Pancreas (tissue), 10 donors: Measurements from ENCODE around the gene UQCC2. TPM values are rescaled to one million over a fixed set of nuclear protein-coding genes. Genes with fewer than 3 reads are reported as not detected.

Experiments
- ATAC-seq, 4 donors: fragments of 200-7000 bp; cut with Tn5 transposase; one replicate each; pipeline versions ENCODE4 v1.8.0 to v1.9.1; 2020; ENCODE audit warnings: mild to moderate bottlenecking in 4 of 4, moderate library complexity in 4 of 4
- DNase-seq, 6 donors: peaks; one replicate each; pipeline ENCODE4 v3.0.0-alpha.2; 2020
- FAIRE-seq: peaks from 2 replicates; lab custom pipeline; 2012; peaks lifted over from hg19 to GRCh38; lab: Jason Lieb, UNC
- H3K27ac ChIP-seq, 4 donors: fragments of 200-600 bp; sonication (generic); 1 replicate in 3 of 4; 2 replicates in 1 of 4; pipeline versions ENCODE4 v1.5.0 to v1.8.0; 2020
- H3K27me3 ChIP-seq, 4 donors: fragments of 200-600 bp; one replicate each; pipeline ENCODE4 v1.8.0; 2021
- H3K36me3 ChIP-seq, 3 donors: fragments of 200-600 bp; sonication (generic) in 1 of 3; one replicate each; pipeline versions ENCODE4 v1.5.0 to v1.8.0; 2020 to 2021
- H3K4me1 ChIP-seq, 3 donors: fragments of 200-600 bp; one replicate each; pipeline ENCODE4 v1.8.0; 2021
- H3K4me3 ChIP-seq, 4 donors: fragments of 200-600 bp; sonication (generic) in 2 of 4; one replicate each; pipeline versions ENCODE4 v1.5.0 to v1.8.0; 2020 to 2021
- H3K9me3 ChIP-seq, 4 donors: fragments of 200-600 bp; one replicate each; pipeline ENCODE4 v1.8.0; 2021
- CTCF ChIP-seq, 4 donors: fragments of 200-600 bp; sonication (generic) in 3 of 4; IDR thresholded peaks; one replicate each; pipeline versions ENCODE4 v1.5.0 to v1.8.0; 2021; ENCODE audit warnings: antibody characterized with exemption in 4 of 4
- WGBS, 2 donors: extraction: QIAGEN DNeasy Blood & Tissue Kit; methylation state at CpG; one replicate each; pipeline ENCODE4 v1.1.7; 2013; 5-methylcytosine and 5-hydroxymethylcytosine counted together
- intact Hi-C, 3 donors: fragments of 100-400 bp; cut with DNase I; formaldehyde crosslinking; loops; one replicate each; pipeline versions ENCODE4 v1.11.1 to v1.14.2; 2022
- polyA plus RNA-seq, 2 donors: library from polyadenylated mRNA; stranded (reverse); fragments of 200-250 nt; gene quantifications; one replicate each; pipeline ENCODE4 v1.2.3, GENCODE V29; 2013
- total RNA-seq, 6 donors: library from RNA; stranded (reverse); fragmentation: NEBNext Ultra II Directional in 4 of 6; extraction: Animal tissue kit (Norgen Biotek cat#: 25700) in 4 of 6; gene quantifications; one replicate each; pipeline versions ENCODE4 v1.2.1 to v1.2.4, GENCODE V29; 2021 to 2023
- donor health status: healthy with polysubstance abuse.
- donor health status: DM: no; HTN: no; CAD: no; lungs with moderate emphysema.
- donor health status: DM: no; HTN: no; CAD: no.
- donor health status: control.
- donor health status: control.
- donor health status: Bipolar disorder and iron deficiency.
- donor health status: DM: yes; HTN: yes; CAD: no.
- donor health status: DM: no; HTN: no; CAD: no.
- donor health status: DM: no; HTN: no; CAD: no.
- donor health status: DM: yes; HTN: yes; CAD: no.

UQCC2 gene
- total and polyA plus RNA-seq, 8 donors, result 13.9 to 58.9 (median 28.6) TPM

DNA sequence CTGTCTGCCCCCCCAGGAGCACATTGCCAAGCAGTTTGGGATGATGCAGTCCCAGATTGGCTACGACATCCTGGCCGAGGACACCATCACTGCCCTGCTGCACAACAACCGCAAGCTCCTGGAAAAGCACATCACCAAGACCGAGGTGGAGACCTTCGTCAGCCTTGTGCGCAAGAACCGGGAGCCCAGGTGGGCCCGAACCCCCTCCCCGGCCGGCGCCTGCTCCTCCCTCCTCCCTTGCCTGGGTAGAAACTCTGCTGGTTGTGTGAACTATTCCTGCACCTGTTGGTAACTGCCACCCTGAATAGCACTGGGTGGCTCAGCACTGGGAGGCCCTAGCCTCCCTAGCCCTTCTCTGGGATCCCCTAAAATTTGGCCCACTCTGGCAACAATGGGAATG is 43.7 kb downstream of the UQCC2 start:
- Histone ChIP-seq H3K4me1 (no peaks in the 10 kb centered on the region), H3K36me3 (peaks cover 0 to 21% (median 4%) of the 10 kb centered on the region in 3 donors)
- FAIRE-seq, result no peak

DNA sequence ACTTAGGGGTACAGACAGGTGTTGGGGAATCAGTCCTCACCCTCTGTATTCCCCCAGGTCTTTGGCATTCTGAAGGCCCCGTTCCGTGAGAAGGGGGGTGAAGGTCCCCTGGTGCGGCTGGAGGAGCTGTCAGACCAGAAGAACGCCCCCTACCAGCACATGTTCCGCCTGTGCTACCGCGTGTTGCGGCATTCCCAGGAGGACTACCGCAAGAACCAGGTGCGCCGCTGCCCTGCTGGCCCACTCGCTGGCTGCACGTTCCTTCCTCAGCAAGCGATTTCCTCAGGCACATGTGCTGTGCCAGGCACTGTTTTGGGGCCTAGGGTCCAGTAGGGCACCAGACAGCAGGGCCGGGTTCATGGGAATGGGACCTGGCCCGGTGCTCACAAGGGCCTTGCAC is 44.4 kb downstream of the UQCC2 start:
- H3K27ac ChIP-seq, result no peak overlapping the region
- DNase-seq (peak in 1 of 6 donors; percentile 48), ATAC-seq (no peak), FAIRE-seq (no peak)
- H3K4me3 ChIP-seq, result no peak overlapping the region
- 93 to 97% methylated on average over 15 to 16 of the region's 16 CpGs for WGBS, 2 donors
- TF ChIP-seq CTCF (IDR thresholded peaks at IDR 0.05), result no peak
- H3K27me3 ChIP-seq, result no peaks in the 10 kb centered on the region
- no peaks in the 10 kb centered on the region for H3K4me1 ChIP-seq
- no peaks in the 10 kb centered on the region for H3K9me3 ChIP-seq
- H3K36me3 ChIP-seq, result peaks cover 0 to 21% (median 4%) of the 10 kb centered on the region in 3 donors
- intact Hi-C loops, result no loop called here

More for the DNA sequence above, 43.7 kb downstream of the UQCC2 start:
- intact Hi-C loops, result no loop called here
- Histone ChIP-seq H3K27ac (no peak overlapping the region), H3K9me3 (no peaks in the 10 kb centered on the region), H3K27me3 (no peaks in the 10 kb centered on the region), H3K4me3 (no peak overlapping the region)
- DNase-seq (no peak), ATAC-seq (no peak)
- TF ChIP-seq CTCF (IDR thresholded peaks at IDR 0.05), result no peak
- 95 to 96% methylated on average over 7 to 11 of the region's 11 CpGs for WGBS, 2 donors

DNA sequence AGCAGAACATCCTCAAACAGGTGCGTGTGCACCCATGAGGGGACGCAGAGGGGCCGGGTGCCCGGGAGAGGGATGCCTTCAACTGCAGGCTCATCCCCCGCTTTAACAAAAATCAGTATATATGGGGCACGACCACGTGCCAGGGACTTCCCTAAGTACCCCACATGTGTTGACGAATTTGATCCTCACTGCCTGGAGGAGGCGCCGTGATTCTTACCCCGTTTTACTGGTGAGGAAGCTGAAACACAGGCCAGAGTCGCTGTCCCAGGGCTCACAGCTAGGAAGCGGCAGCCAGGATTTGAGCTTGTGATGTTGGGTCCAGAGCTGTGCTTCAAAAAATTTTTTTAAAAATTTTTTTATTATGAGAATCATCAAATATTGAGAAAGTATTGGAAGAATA is 45.5 kb downstream of the UQCC2 start:
- no peak overlapping the region for H3K4me3 ChIP-seq
- peaks cover 0 to 19% (median 4%) of the 10 kb centered on the region in 3 donors for H3K36me3 ChIP-seq
- no peak for FAIRE-seq
- H3K27me3 ChIP-seq, result no peaks in the 10 kb centered on the region
- ATAC-seq, result no peak
- no peak for TF ChIP-seq CTCF (IDR thresholded peaks at IDR 0.05)
- no peaks in the 10 kb centered on the region for H3K4me1 ChIP-seq
- DNase-seq, result no peak
- WGBS, 2 donors, result 86 to 92% methylated on average over 13 of the region's 13 CpGs
- intact Hi-C loops, result no loop called here
- H3K27ac ChIP-seq, result no peak overlapping the region
- H3K9me3 ChIP-seq, result no peaks in the 10 kb centered on the region

GRCh38 chr6:33664506-33665057 is 46.9 kb downstream of the UQCC2 start:
- no peak for TF ChIP-seq CTCF (IDR thresholded peaks at IDR 0.05)
- FAIRE-seq, result no peak
- intact Hi-C loops, result no loop called here

DNA sequence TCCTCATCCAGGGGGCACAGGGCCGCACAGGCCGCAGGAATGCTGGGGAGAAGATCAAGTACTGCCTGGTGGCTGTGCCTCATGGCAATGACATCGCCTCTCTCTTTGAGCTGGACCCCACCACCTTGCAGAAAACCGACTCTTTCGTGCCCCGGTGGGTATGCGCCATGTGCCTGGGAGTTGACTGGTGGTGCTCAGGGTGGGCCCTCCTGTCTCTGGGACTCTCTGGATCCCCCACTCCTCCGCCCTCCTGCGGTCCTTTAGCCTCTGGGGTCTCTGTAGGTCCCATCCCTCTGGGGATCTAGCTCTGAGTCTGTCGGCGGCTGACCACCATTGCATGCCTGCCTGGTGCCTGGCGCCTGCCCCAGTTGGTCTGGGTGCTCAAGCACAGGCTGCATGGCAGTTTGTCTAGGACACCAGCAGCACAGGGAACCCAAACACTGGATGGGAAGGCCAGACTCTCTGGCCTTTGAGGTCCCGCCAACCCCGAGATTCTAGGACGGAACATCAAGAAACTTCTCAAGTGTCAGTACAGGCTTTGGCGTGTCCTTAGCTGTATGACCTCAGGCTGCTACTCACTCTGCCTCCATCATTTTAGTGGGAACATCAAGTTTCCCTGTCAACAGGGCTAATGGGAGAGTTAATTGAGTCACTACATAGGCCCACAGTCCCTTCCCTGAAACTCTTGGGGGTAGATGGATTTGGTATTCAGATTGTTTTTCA is 47.6 kb downstream of the UQCC2 start:
- no peak for FAIRE-seq
- TF ChIP-seq CTCF (IDR thresholded peaks at IDR 0.05), result no peak
- no peaks in the 10 kb centered on the region for H3K4me1 ChIP-seq
- no peak for DNase-seq
- ATAC-seq, result no peak
- H3K4me3 ChIP-seq, result no peak overlapping the region
- peaks cover 0 to 13% (median 4%) of the 10 kb centered on the region in 3 donors for H3K36me3 ChIP-seq
- WGBS, 2 donors, result 93 to 96% methylated on average over 12 to 16 of the region's 16 CpGs
- no peaks in the 10 kb centered on the region for H3K9me3 ChIP-seq
- intact Hi-C loops, result no loop called here
- no peaks in the 10 kb centered on the region for H3K27me3 ChIP-seq
- no peak overlapping the region for H3K27ac ChIP-seq

More at GRCh38 chr6:33664506-33665057, 46.9 kb downstream of the UQCC2 start:
- Histone ChIP-seq H3K9me3 (no peaks in the 10 kb centered on the region), H3K4me1 (no peaks in the 10 kb centered on the region), H3K27me3 (no peaks in the 10 kb centered on the region), H3K4me3 (no peak overlapping the region), H3K27ac (no peak overlapping the region), H3K36me3 (peaks cover 0 to 14% (median 4%) of the 10 kb centered on the region in 3 donors)
- 91 to 95% methylated on average over 17 of the region's 17 CpGs for WGBS, 2 donors
- peak in 1 of 6 donors; percentile 56 for DNase-seq
- no peak for ATAC-seq
